ENCODE data around the gene CHMP5. TPM values are rescaled to one million over a fixed set of nuclear protein-coding genes. Genes with fewer than 3 reads are reported as not detected.

Gene CHMP5
- total RNA-seq, 1 donor from 2014 or later: 108 TPM

GRCh38 chr9:33331377-33331891, 66.6 kb downstream of the CHMP5 start:
- Histone ChIP-seq H3K4me3 (ENCODE audit: insufficient read depth, low read depth, low read length) (no peak overlapping the region), H3K4me2 (ENCODE audit: low read length) (no peak overlapping the region), H3K4me1 (ENCODE audit: insufficient read depth, low read length) (peaks cover 28% of the 10 kb centered on the region), H3K27ac (ENCODE audit: low read depth, low read length) (no peak overlapping the region), H2AFZ (ENCODE audit: low read depth, low read length) (no peak overlapping the region), H3K27me3 (ENCODE audit: insufficient read depth, low read length) (no peaks in the 10 kb centered on the region), H3K9me3 (ENCODE audit: insufficient read depth, low read depth, low read length) (no peaks in the 10 kb centered on the region), H3K36me3 (ENCODE audit: insufficient read depth, low read length) (peaks cover 24% of the 10 kb centered on the region), H4K20me1 (ENCODE audit: insufficient read depth, low read length) (no peaks in the 10 kb centered on the region), H3K9ac (ENCODE audit: low read length) (no peak overlapping the region), H3K79me2 (ENCODE audit: insufficient read depth, low read length) (no peaks in the 10 kb centered on the region)
- no peaks in the 10 kb centered on the region for H3K9me3 Mint-ChIP-seq (ENCODE audit: unreplicated experiment)
- TF ChIP-seq, protein P1, sequence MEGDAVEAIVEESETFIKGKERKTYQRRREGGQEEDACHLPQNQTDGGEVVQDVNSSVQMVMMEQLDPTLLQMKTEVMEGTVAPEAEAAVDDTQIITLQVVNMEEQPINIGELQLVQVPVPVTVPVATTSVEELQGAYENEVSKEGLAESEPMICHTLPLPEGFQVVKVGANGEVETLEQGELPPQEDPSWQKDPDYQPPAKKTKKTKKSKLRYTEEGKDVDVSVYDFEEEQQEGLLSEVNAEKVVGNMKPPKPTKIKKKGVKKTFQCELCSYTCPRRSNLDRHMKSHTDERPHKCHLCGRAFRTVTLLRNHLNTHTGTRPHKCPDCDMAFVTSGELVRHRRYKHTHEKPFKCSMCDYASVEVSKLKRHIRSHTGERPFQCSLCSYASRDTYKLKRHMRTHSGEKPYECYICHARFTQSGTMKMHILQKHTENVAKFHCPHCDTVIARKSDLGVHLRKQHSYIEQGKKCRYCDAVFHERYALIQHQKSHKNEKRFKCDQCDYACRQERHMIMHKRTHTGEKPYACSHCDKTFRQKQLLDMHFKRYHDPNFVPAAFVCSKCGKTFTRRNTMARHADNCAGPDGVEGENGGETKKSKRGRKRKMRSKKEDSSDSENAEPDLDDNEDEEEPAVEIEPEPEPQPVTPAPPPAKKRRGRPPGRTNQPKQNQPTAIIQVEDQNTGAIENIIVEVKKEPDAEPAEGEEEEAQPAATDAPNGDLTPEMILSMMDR (IDR thresholded peaks at IDR 0.05; ENCODE audit: insufficient read depth, low read depth, low read length): no peak
- no peak for TF ChIP-seq EZH2 (IDR thresholded peaks at IDR 0.05; ENCODE audit: insufficient read depth, low read length)
- no peaks in the 10 kb centered on the region for H3K27me3 Mint-ChIP-seq (ENCODE audit: low read depth, unreplicated experiment)
- no peak overlapping the region for H3K27ac Mint-ChIP-seq (ENCODE audit: unreplicated experiment)
- DNase-seq (ENCODE audit: low read depth) (peak; percentile 29), FAIRE-seq (no peak)
- H3K4me3 Mint-ChIP-seq (ENCODE audit: unreplicated experiment): no peak overlapping the region
- no peaks in the 10 kb centered on the region for H3K4me1 Mint-ChIP-seq (ENCODE audit: low read depth, unreplicated experiment)
- H3K36me3 Mint-ChIP-seq (ENCODE audit: low read depth, unreplicated experiment): peaks cover 28% of the 10 kb centered on the region

Other genes with a start within 250 kb of the CHMP5 start
- 256 and 277 TPM in 2 replicates for gene DNAJA1, start 239.8 kb upstream of the CHMP5 start, total RNA-seq
- gene SMU1, start 188.4 kb upstream of the CHMP5 start, total RNA-seq: 21.5 and 22.9 TPM in 2 replicates
- gene B4GALT1, start 97.7 kb upstream of the CHMP5 start, total RNA-seq: 93.1 and 103 TPM in 2 replicates
- gene SPINK4, start 24.9 kb upstream of the CHMP5 start, total RNA-seq: not detected in 2 replicates
- gene BAG1, start 341 bp upstream of the CHMP5 start, total RNA-seq: 37.2 and 43.3 TPM in 2 replicates
- 26.7 and 27.8 TPM in 2 replicates for gene NFX1, start 25.5 kb downstream of the CHMP5 start, total RNA-seq
- 0.65 and 1.9 TPM in 2 replicates for gene AQP7, start 137.5 kb downstream of the CHMP5 start, total RNA-seq
- gene AQP3, start 182.5 kb downstream of the CHMP5 start, total RNA-seq: 3.2 and 4.6 TPM in 2 replicates
- gene NOL6, start 208.9 kb downstream of the CHMP5 start, total RNA-seq: 57.2 and 60.1 TPM in 2 replicates

All from astrocyte (in vitro differentiated cells and primary cell).